ENCODE results near the gene MRC2.

MRC2 gene

GRCh38 chr17:62663304-62663703, 35.8 kb downstream of the MRC2 start:
- TF ChIP-seq CTCF (IDR thresholded peaks at IDR 0.05), result no peak

- no peak for TF ChIP-seq CTCF (IDR thresholded peaks at IDR 0.05)
These were observed 37.1 kb downstream of the MRC2 start for GRCh38 chr17:62664336-62665120.

GRCh38 chr17:62665599-62665998, 38.1 kb downstream of the MRC2 start:
- no peak for TF ChIP-seq CTCF (IDR thresholded peaks at IDR 0.05)

DNA sequence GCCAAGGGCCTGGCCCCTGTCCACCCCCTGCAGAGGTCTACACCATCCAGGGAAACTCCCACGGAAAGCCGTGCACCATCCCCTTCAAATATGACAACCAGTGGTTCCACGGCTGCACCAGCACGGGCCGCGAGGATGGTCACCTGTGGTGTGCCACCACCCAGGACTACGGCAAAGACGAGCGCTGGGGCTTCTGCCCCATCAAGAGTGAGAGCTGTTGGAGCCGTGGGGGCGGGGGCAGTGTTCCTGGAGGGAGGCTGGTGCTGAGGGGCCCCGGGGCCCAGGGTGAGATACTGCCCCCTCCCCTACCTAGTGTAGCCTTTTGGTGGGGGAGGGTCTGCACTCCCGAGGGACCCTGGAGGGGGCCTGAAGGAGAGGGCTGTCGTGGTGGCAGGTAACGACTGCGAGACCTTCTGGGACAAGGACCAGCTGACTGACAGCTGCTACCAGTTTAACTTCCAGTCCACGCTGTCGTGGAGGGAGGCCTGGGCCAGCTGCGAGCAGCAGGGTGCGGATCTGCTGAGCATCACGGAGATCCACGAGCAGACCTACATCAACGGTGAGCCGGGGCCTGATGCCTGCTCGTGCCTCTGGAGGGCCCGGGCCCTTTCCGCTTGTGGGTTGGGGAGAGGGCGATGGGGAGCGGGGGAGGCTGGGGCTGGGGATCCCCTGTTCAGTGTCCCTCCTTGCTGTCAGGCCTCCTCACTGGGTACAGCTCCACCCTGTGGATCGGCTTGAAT, 38.8 kb downstream of the MRC2 start:
- no peak for TF ChIP-seq CTCF (IDR thresholded peaks at IDR 0.05)

DNA sequence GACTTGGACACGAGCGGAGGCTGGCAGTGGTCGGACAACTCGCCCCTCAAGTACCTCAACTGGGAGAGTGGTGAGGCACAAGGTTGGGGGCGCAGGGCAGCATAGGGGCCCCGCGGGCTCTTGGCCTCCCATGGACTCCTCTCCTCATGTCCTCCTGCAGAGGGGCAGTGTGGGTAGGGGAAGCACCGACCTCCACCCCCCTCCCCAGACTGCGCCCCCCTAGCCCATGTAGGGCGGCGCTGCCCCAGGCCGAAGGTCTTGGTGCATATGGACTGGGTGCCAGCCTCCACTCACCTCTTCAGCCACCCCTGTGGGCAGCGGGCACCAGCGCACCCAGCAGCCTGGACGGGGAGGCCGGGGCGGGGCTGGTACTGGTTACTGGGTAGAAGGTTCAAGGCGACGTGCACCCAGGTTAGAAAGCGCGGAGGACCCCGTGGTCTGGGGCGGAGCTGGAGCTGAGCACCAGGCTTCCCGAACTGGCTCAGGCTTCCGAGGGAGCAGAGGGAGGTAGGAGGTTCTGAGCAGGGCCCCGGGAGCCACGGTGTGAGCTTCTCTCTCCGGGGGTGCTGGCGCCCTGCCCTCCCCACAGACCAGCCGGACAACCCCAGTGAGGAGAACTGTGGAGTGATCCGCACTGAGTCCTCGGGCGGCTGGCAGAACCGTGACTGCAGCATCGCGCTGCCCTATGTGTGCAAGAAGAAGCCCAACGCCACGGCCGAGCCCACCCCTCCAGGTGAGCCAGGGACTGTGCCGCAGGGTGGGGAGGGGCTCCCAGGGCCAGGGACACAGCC, 39.5 kb downstream of the MRC2 start:
- no peak for TF ChIP-seq CTCF (IDR thresholded peaks at IDR 0.05)

GRCh38 chr17:62668091-62668804, 40.8 kb downstream of the MRC2 start:
- no peak for TF ChIP-seq CTCF (IDR thresholded peaks at IDR 0.05)

All from LNCAP (cell line).